NB4 (cell line): ENCODE data around the gene TNFRSF8.

Experiments used
- CTCF ChIP-seq: IDR thresholded peaks from one replicate; pipeline ENCODE4 v1.5.1; 2012; ENCODE audit warnings: low read depth, low read length
- POLR2A ChIP-seq: IDR thresholded peaks from 2 replicates; pipeline ENCODE4 v1.6.1; 2011; ENCODE audit warnings: mild to moderate bottlenecking; ENCODE audit not compliant: insufficient read length; ENCODE audit errors: extremely low read depth

GRCh38 chr1:12060500-12060899 is 2.6 kb upstream of the TNFRSF8 start:
- TF ChIP-seq CTCF (no peak), POLR2A (no peak)
